OCI-LY1 (cell line): ENCODE results near the gene MPRIP.
"Not testable (repeated sequence)": the region's sequence is repeated elsewhere in the genome, so short reads cannot be mapped to it uniquely, and the experiment has no call there.

Experiments used
- H2AFZ ChIP-seq: fragments of 200-600 bp; sonication (generic), shearing (Covaris generic); 2 replicates; pipeline ENCODE4 v1.6.0; 2014; ENCODE audit warnings: antibody characterized with exemption, mild to moderate bottlenecking, low read length
- H3F3A ChIP-seq: fragments of 200-600 bp; sonication (generic), shearing (Covaris generic); 2 replicates; pipeline ENCODE4 v1.6.0; 2014; ENCODE audit warnings: mild to moderate bottlenecking, antibody characterized with exemption, low read length, moderate library complexity; ENCODE audit not compliant: insufficient read depth
- H3K27ac ChIP-seq: fragments of 200-600 bp; sonication (generic); 2 replicates; pipeline ENCODE4 v1.5.1; 2014; ENCODE audit warnings: low read length, mixed run types, mild to moderate bottlenecking, low read depth; ENCODE audit not compliant: poor library complexity, severe bottlenecking
- H3K27me3 ChIP-seq: fragments of 200-600 bp; sonication (generic); 2 replicates; pipeline ENCODE4 v1.6.0; 2014; ENCODE audit warnings: antibody characterized with exemption, mild to moderate bottlenecking, low read length, moderate library complexity; ENCODE audit not compliant: insufficient read depth
- H3K36me3 ChIP-seq: fragments of 200-600 bp; sonication (generic); 2 replicates; pipeline ENCODE4 v1.6.1; 2014; ENCODE audit warnings: mild to moderate bottlenecking, antibody characterized with exemption, low read length, moderate library complexity, mixed read lengths; ENCODE audit not compliant: insufficient read depth
- H3K4me1 ChIP-seq: fragments of 200-600 bp; sonication (generic); 2 replicates; pipeline ENCODE4 v1.5.1; 2014; ENCODE audit warnings: mild to moderate bottlenecking, low read length, moderate library complexity; ENCODE audit not compliant: insufficient read depth, severe bottlenecking
- H3K4me2 ChIP-seq: fragments of 200-600 bp; sonication (generic), shearing (Covaris generic); 2 replicates; pipeline ENCODE4 v1.6.1; 2014; ENCODE audit warnings: low read length
- H3K4me3 ChIP-seq: fragments of 200-600 bp; sonication (generic); 2 replicates; pipeline ENCODE4 v1.5.1; 2014; ENCODE audit warnings: low read length, low read depth, mild to moderate bottlenecking, mixed read lengths; ENCODE audit not compliant: poor library complexity, severe bottlenecking
- H3K79me2 ChIP-seq: fragments of 200-600 bp; shearing (Covaris generic); 2 replicates; pipeline ENCODE4 v1.6.1; 2016; ENCODE audit warnings: mixed run types, low read length, mixed read lengths; ENCODE audit not compliant: insufficient read depth
- H3K9ac ChIP-seq: fragments of 200-600 bp; sonication (generic), shearing (Covaris generic); 2 replicates; pipeline ENCODE4 v1.6.1; 2014; ENCODE audit warnings: mild to moderate bottlenecking, low read length, mixed read lengths
- H3K9me2 ChIP-seq: fragments of 200-600 bp; sonication (generic), shearing (Covaris generic); 2 replicates; pipeline ENCODE4 v1.6.1; 2014; ENCODE audit warnings: low read depth, mild to moderate bottlenecking, low read length, mixed read lengths
- H3K9me3 ChIP-seq: fragments of 200-600 bp; shearing (Covaris generic); 2 replicates; pipeline ENCODE4 v1.6.1; 2014; ENCODE audit warnings: low read length, mixed read lengths
- H4K20me1 ChIP-seq: fragments of 200-600 bp; sonication (generic), shearing (Covaris generic); 2 replicates; pipeline ENCODE4 v1.6.0; 2016; ENCODE audit warnings: mild to moderate bottlenecking, low read length; ENCODE audit not compliant: insufficient read depth
- CTCF ChIP-seq: fragments of 200-600 bp; sonication (generic), shearing (Covaris generic); IDR thresholded peaks from 2 replicates; pipeline ENCODE4 v1.5.1; 2017; ENCODE audit warnings: mild to moderate bottlenecking, antibody characterized with exemption, low read length, moderate library complexity, mixed read lengths
- EZH2 ChIP-seq: fragments of 200-600 bp; sonication (generic), shearing (Covaris generic); IDR thresholded peaks from 2 replicates; pipeline ENCODE4 v1.8.0; 2017; ENCODE audit warnings: borderline replicate concordance, mixed run types, mild to moderate bottlenecking, antibody characterized with exemption, low read length, moderate library complexity, mixed read lengths

Gene MPRIP

DNA sequence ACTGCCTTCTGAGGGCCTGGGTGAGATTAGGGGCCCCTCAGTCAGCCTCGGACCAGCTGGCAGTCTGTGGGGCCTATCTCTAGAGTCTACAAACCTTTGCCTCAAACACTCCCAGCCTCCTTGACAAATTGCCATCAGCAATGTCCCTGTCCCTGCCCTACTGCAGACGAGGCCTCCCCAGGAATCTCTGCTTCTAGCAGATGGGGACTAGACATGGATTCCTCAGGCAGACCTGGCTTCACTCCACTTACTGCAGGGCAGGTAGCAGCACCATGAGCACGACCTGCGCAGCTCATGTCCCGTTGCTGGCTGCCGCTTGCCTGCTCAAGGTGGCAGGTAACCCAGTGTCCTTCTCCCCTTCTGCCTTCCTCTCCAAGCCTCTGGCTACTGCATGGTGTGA, 114.8 kb downstream of the MPRIP start:
- Histone ChIP-seq H3K9me2 (no peaks in the 10 kb centered on the region), H3K4me3 (no peak overlapping the region), H3K36me3 (peaks cover 69% of the 10 kb centered on the region; the same call in 1 of the 2 replicates), H3K27ac (no peak overlapping the region), H3K4me2 (no peak overlapping the region), H3K9me3 (no peaks in the 10 kb centered on the region), H3K79me2 (no peaks in the 10 kb centered on the region), H3F3A (no peaks in the 10 kb centered on the region), H2AFZ (no peak overlapping the region), H3K9ac (no peak overlapping the region), H3K4me1 (peaks cover 16% of the 10 kb centered on the region), H3K27me3 (no peaks in the 10 kb centered on the region), H4K20me1 (no peaks in the 10 kb centered on the region)
- TF ChIP-seq EZH2: no peak
- no peak for TF ChIP-seq CTCF

DNA sequence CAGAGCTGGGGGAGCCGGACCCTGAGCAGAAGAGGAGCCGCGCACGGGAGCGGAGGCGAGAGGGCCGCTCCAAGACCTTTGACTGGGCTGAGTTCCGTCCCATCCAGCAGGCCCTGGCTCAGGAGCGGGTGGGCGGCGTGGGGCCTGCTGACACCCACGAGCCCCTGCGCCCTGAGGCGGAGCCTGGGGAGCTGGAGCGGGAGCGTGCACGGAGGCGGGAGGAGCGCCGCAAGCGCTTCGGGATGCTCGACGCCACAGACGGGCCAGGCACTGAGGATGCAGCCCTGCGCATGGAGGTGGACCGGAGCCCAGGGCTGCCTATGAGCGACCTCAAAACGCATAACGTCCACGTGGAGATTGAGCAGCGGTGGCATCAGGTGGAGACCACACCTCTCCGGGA, 116.2 kb downstream of the MPRIP start:
- H3K27ac ChIP-seq, H3K4me1 ChIP-seq, H3K9ac ChIP-seq, H4K20me1 ChIP-seq, H3K4me2 ChIP-seq, H3F3A ChIP-seq, H3K79me2 ChIP-seq, H3K9me2 ChIP-seq, H2AFZ ChIP-seq, H3K27me3 ChIP-seq, H3K9me3 ChIP-seq, H3K4me3 ChIP-seq: not testable (repeated sequence)
- H3K36me3 ChIP-seq: peaks cover 82% of the 10 kb centered on the region

GRCh38 chr17:17159571-17159970, 117.3 kb downstream of the MPRIP start:
- Histone ChIP-seq H3K27ac (no peak overlapping the region), H3K79me2 (no peaks in the 10 kb centered on the region), H2AFZ (no peak overlapping the region), H4K20me1 (no peaks in the 10 kb centered on the region), H3K4me1 (peaks cover 8% of the 10 kb centered on the region), H3K4me2 (no peak overlapping the region), H3K36me3 (peaks cover 84% of the 10 kb centered on the region), H3K9me3 (no peaks in the 10 kb centered on the region), H3K9me2 (no peaks in the 10 kb centered on the region), H3K9ac (no peak overlapping the region), H3F3A (no peaks in the 10 kb centered on the region), H3K4me3 (no peak overlapping the region), H3K27me3 (no peaks in the 10 kb centered on the region)
- no peak for TF ChIP-seq EZH2
- TF ChIP-seq CTCF: no peak

DNA sequence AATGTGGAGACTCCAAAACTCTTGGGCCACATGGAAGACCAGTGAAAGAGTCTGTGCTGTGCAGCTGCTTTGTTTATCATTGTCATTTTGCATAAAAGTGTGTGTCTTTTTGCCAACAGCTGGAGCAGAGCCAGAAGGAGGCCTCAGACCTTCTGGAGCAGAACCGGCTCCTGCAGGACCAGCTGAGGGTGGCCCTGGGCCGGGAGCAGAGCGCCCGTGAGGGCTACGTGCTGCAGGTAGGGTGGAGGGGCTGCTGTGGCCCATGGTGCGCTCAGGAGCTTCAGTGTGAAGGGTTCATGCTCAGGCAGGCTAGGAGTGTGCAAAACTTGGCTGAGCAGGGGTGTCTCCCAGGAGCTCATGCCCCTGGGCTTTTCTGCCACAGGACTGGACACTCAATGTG, 118.9 kb downstream of the MPRIP start:
- no peak overlapping the region for H3K4me2 ChIP-seq
- H3K27me3 ChIP-seq: no peaks in the 10 kb centered on the region
- no peaks in the 10 kb centered on the region for H3K79me2 ChIP-seq
- no peak overlapping the region for H3K4me3 ChIP-seq
- no peak overlapping the region for H3K9ac ChIP-seq
- H4K20me1 ChIP-seq: no peaks in the 10 kb centered on the region
- peaks cover 8% of the 10 kb centered on the region for H3K4me1 ChIP-seq
- no peak overlapping the region for H2AFZ ChIP-seq
- H3K9me3 ChIP-seq: no peaks in the 10 kb centered on the region
- no peaks in the 10 kb centered on the region for H3K9me2 ChIP-seq
- no peak overlapping the region for H3K27ac ChIP-seq
- peaks cover 82% of the 10 kb centered on the region for H3K36me3 ChIP-seq
- H3F3A ChIP-seq: no peaks in the 10 kb centered on the region
- TF ChIP-seq EZH2 (no peak), CTCF (no peak)
